ENCODE measurements around the gene RHBDD1.

Gene RHBDD1

DNA sequence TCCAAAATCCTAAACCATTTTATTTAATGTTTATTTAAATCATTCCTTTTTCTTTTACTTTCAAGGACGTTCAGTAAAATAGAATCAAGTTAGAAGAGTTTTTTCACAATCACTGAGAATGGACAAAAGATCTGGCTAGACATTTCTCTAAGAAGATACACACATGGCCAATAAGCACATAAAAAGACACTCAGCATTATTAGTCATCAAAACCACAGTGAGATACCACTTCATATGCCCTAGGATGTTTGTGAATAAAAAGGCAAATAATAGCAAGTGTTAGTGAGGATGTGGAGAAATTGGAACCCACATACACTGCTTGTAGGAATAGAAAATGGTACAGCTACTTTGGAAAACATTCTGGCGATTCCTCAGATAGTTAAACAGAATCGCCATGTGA is 76.1 kb downstream of the RHBDD1 start:
- H3K4me1 ChIP-seq (ENCODE audit: control insufficient read depth, low read length), result peaks cover 58% of the 10 kb centered on the region
- H4K20me1 ChIP-seq (ENCODE audit: control insufficient read depth, insufficient read depth, low read depth, low read length), result no peaks in the 10 kb centered on the region
- peaks cover 17% of the 10 kb centered on the region for H3K79me2 ChIP-seq (ENCODE audit: control insufficient read depth, low read length)
- H3K4me2 ChIP-seq (ENCODE audit: low read length), result no peak overlapping the region
- no peak overlapping the region for H3K27ac ChIP-seq (ENCODE audit: low read depth, low read length)
- peaks cover 39% of the 10 kb centered on the region for H3K36me3 ChIP-seq (ENCODE audit: control insufficient read depth, low read length)
- no peaks in the 10 kb centered on the region for H3K9me3 ChIP-seq (ENCODE audit: control insufficient read depth, insufficient read depth, low read length)
- H3K4me3 ChIP-seq (ENCODE audit: low read length), result no peak overlapping the region
- H3K27me3 ChIP-seq (ENCODE audit: control insufficient read depth, low read length), result no peaks in the 10 kb centered on the region
- peaks cover 12% of the 10 kb centered on the region for H3F3A ChIP-seq (ENCODE audit: control insufficient read depth, insufficient read depth)
- TF ChIP-seq, protein P1, sequence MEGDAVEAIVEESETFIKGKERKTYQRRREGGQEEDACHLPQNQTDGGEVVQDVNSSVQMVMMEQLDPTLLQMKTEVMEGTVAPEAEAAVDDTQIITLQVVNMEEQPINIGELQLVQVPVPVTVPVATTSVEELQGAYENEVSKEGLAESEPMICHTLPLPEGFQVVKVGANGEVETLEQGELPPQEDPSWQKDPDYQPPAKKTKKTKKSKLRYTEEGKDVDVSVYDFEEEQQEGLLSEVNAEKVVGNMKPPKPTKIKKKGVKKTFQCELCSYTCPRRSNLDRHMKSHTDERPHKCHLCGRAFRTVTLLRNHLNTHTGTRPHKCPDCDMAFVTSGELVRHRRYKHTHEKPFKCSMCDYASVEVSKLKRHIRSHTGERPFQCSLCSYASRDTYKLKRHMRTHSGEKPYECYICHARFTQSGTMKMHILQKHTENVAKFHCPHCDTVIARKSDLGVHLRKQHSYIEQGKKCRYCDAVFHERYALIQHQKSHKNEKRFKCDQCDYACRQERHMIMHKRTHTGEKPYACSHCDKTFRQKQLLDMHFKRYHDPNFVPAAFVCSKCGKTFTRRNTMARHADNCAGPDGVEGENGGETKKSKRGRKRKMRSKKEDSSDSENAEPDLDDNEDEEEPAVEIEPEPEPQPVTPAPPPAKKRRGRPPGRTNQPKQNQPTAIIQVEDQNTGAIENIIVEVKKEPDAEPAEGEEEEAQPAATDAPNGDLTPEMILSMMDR (IDR thresholded peaks at IDR 0.05; ENCODE audit: low read depth, low read length, poor library complexity, severe bottlenecking), result no peak
- TF ChIP-seq EZH2phosphoT487 (IDR thresholded peaks at IDR 0.05; ENCODE audit: borderline replicate concordance, low read length), result no peak
- H3K9me2 ChIP-seq (replicated peaks; ENCODE audit: control insufficient read depth, low read length), result no peaks in the 10 kb centered on the region

- H3K4me2 ChIP-seq (ENCODE audit: low read length), result no peak overlapping the region
- TF ChIP-seq, protein P1 (IDR thresholded peaks at IDR 0.05; ENCODE audit: low read depth, low read length, poor library complexity, severe bottlenecking), result no peak
- no peak for TF ChIP-seq EZH2phosphoT487 (IDR thresholded peaks at IDR 0.05; ENCODE audit: borderline replicate concordance, low read length)
- no peaks in the 10 kb centered on the region for H3K9me2 ChIP-seq (replicated peaks; ENCODE audit: control insufficient read depth, low read length)
- no peaks in the 10 kb centered on the region for H3K9me3 ChIP-seq (ENCODE audit: control insufficient read depth, insufficient read depth, low read length)
- H3K36me3 ChIP-seq (ENCODE audit: control insufficient read depth, low read length), result peaks cover 35% of the 10 kb centered on the region
- no peak overlapping the region for H3K4me3 ChIP-seq (ENCODE audit: low read length)
- H3F3A ChIP-seq (ENCODE audit: control insufficient read depth, insufficient read depth), result no peaks in the 10 kb centered on the region; the same call in 1 of the 2 replicates
- no peaks in the 10 kb centered on the region for H4K20me1 ChIP-seq (ENCODE audit: control insufficient read depth, insufficient read depth, low read depth, low read length)
- peaks cover 8% of the 10 kb centered on the region for H3K79me2 ChIP-seq (ENCODE audit: control insufficient read depth, low read length)
- H3K4me1 ChIP-seq (ENCODE audit: control insufficient read depth, low read length), result peaks cover 48% of the 10 kb centered on the region
- no peak overlapping the region for H3K27ac ChIP-seq (ENCODE audit: low read depth, low read length)
- no peaks in the 10 kb centered on the region for H3K27me3 ChIP-seq (ENCODE audit: control insufficient read depth, low read length)
Observed at GRCh38 chr2:226913641-226914040, 77.8 kb downstream of the RHBDD1 start.

GRCh38 chr2:226915846-226916360 is 80.0 kb downstream of the RHBDD1 start:
- Histone ChIP-seq H3K27ac (ENCODE audit: low read depth, low read length) (peak overlapping the region; percentile 39; the same call in 1 of the 2 replicates), H3K9me3 (ENCODE audit: control insufficient read depth, insufficient read depth, low read length) (peaks cover 3% of the 10 kb centered on the region; the same call in 1 of the 2 replicates), H3K9me2 (replicated peaks; ENCODE audit: control insufficient read depth, low read length) (no peaks in the 10 kb centered on the region), H3F3A (ENCODE audit: control insufficient read depth, insufficient read depth) (no peaks in the 10 kb centered on the region; the same call in 1 of the 2 replicates), H3K36me3 (ENCODE audit: control insufficient read depth, low read length) (peaks cover 31% of the 10 kb centered on the region), H3K4me1 (ENCODE audit: control insufficient read depth, low read length) (peaks cover 30% of the 10 kb centered on the region), H4K20me1 (ENCODE audit: control insufficient read depth, insufficient read depth, low read depth, low read length) (no peaks in the 10 kb centered on the region), H3K27me3 (ENCODE audit: control insufficient read depth, low read length) (no peaks in the 10 kb centered on the region), H3K79me2 (ENCODE audit: control insufficient read depth, low read length) (no peaks in the 10 kb centered on the region; the same call in 1 of the 2 replicates), H3K4me3 (ENCODE audit: low read length) (no peak overlapping the region), H3K4me2 (ENCODE audit: low read length) (no peak overlapping the region; the same call in 1 of the 2 replicates)
- TF ChIP-seq EZH2phosphoT487 (IDR thresholded peaks at IDR 0.05; ENCODE audit: borderline replicate concordance, low read length), result no peak
- TF ChIP-seq, protein P1 (IDR thresholded peaks at IDR 0.05; ENCODE audit: low read depth, low read length, poor library complexity, severe bottlenecking), result no peak
